Gastrocnemius medialis (tissue), 4 donors: ENCODE measurements around the gene PWWP2B. TPM values are rescaled to one million over a fixed set of nuclear protein-coding genes. Genes with fewer than 3 reads are reported as not detected.

Source experiments
- ATAC-seq, 2 donors: fragments of 150-250 bp; one replicate each; pipeline ENCODE4 v1.9.1; 2016
- DNase-seq, 2 donors: peaks; one replicate each; pipeline ENCODE4 v3.0.0-alpha.2; 2019
- H3K27ac ChIP-seq, 4 donors: fragments of 200-600 bp; sonication (generic); 1 replicate in 1 of 4; 2 replicates in 3 of 4; pipeline ENCODE4 v1.5.1; 2016 to 2018; ENCODE audit warnings: mild to moderate bottlenecking in 2 of 4, moderate library complexity in 1 of 4
- H3K27me3 ChIP-seq, 3 donors: fragments of 200-600 bp; sonication (generic) in 2 of 3; 1 replicate in 1 of 3; 2 replicates in 2 of 3; pipeline versions ENCODE4 v1.5.1 to v1.6.0; 2016 to 2019; ENCODE audit warnings: mild to moderate bottlenecking in 1 of 3, moderate library complexity in 1 of 3
- H3K36me3 ChIP-seq, 2 donors: fragments of 200-600 bp; sonication (generic) in 1 of 2; one replicate each; pipeline ENCODE4 v1.5.1; 2017 to 2018
- H3K4me1 ChIP-seq, 2 donors: fragments of 200-600 bp; sonication (generic) in 1 of 2; one replicate each; pipeline ENCODE4 v1.5.1; 2016 to 2017; ENCODE audit warnings: mild to moderate bottlenecking in 2 of 2
- H3K4me3 ChIP-seq, 4 donors: fragments of 200-600 bp; sonication (generic) in 3 of 4; 1 replicate in 1 of 4; 2 replicates in 3 of 4; pipeline ENCODE4 v1.5.1; 2016 to 2019; ENCODE audit warnings: mild to moderate bottlenecking in 2 of 4
- H3K9me3 ChIP-seq, 3 donors: fragments of 200-600 bp; sonication (generic) in 2 of 3; 1 replicate in 1 of 3; 2 replicates in 2 of 3; pipeline ENCODE4 v1.5.1; 2016 to 2019
- CTCF ChIP-seq, 5 experiments: fragments of 450-650 bp in 3 of 5; fragments of 200-600 bp in 2 of 5; sonication (generic) in 2 of 5; IDR thresholded peaks in 4 of 5; conservative IDR thresholded peaks in 1 of 5; 1 replicate in 4 of 5; 2 replicates in 1 of 5; pipeline ENCODE4 v1.5.1; 2016 to 2019; ENCODE audit warnings: antibody characterized with exemption in 5 of 5, mild to moderate bottlenecking in 3 of 5, moderate library complexity in 3 of 5
- POLR2A ChIP-seq, 2 donors: fragments of 450-650 bp; IDR thresholded peaks; one replicate each; pipeline ENCODE4 v1.6.1; 2017; ENCODE audit warnings: antibody characterized with exemption in 2 of 2, mild to moderate bottlenecking in 2 of 2, moderate library complexity in 2 of 2
- in situ Hi-C, 4 donors: fragments of 200-750 bp; cut with MboI; loops; one replicate each; pipeline versions ENCODE4 v1.15.0 to v1.8.0; 2017; ENCODE audit warnings: low sequenced_read_pairs in 4 of 4
- intact Hi-C: fragments of 100-400 bp; cut with DNase I; formaldehyde crosslinking; loops from one replicate; pipeline ENCODE4 v1.15.1; 2023; ENCODE audit warnings: low total_unique reads
- total RNA-seq, 4 donors: library from RNA; depleted of rRNA; stranded (reverse); fragments of >200 nt; gene quantifications; one replicate each; pipeline versions ENCODE4 v1.1.0 to v1.2.3, GENCODE V29; 2016

Gene PWWP2B
- total RNA-seq, 4 donors from 2014 or later, result 22.7 to 30.9 (median 24.4) TPM

GRCh38 chr10:132402781-132403241 is 5.8 kb downstream of the PWWP2B start:
- no peaks in the 10 kb centered on the region for H3K27me3 ChIP-seq
- H3K36me3 ChIP-seq, result peaks cover 0 to 15% of the 10 kb centered on the region in 2 donors
- peaks cover 11 to 30% of the 10 kb centered on the region in 2 donors for H3K4me1 ChIP-seq
- in situ Hi-C loops, result no loop called here
- H3K4me3 ChIP-seq, result no peak overlapping the region
- no peak for ATAC-seq
- intact Hi-C loops, result no loop called here
- H3K27ac ChIP-seq, result no peak overlapping the region
- TF ChIP-seq CTCF (IDR thresholded peaks at IDR 0.05 in 4 of 5, conservative IDR thresholded peaks at IDR 0.05 in 1 of 5) (no peak), POLR2A (IDR thresholded peaks at IDR 0.05) (no peak)
- no peaks in the 10 kb centered on the region for H3K9me3 ChIP-seq
- no peak for DNase-seq

GRCh38 chr10:132403511-132404168 is 6.6 kb downstream of the PWWP2B start:
- in situ Hi-C loops (no loop called here), intact Hi-C loops (no loop called here)
- Histone ChIP-seq H3K27me3 (no peaks in the 10 kb centered on the region), H3K4me3 (no peak overlapping the region), H3K4me1 (peaks cover 5 to 21% of the 10 kb centered on the region in 2 donors), H3K9me3 (no peaks in the 10 kb centered on the region), H3K27ac (no peak overlapping the region), H3K36me3 (peaks cover 0 to 15% of the 10 kb centered on the region in 2 donors)
- ATAC-seq (no peak), DNase-seq (no peak)
- TF ChIP-seq POLR2A (IDR thresholded peaks at IDR 0.05) (no peak), CTCF (IDR thresholded peaks at IDR 0.05 in 4 of 5, conservative IDR thresholded peaks at IDR 0.05 in 1 of 5) (no peak)

GRCh38 chr10:132404169-132404880 is 7.3 kb downstream of the PWWP2B start:
- peaks cover 0 to 19% of the 10 kb centered on the region in 2 donors for H3K4me1 ChIP-seq
- intact Hi-C loops, result no loop called here

GRCh38 chr10:132404911-132405462 is 8.0 kb downstream of the PWWP2B start:
- H3K4me3 ChIP-seq, result no peak overlapping the region
- peaks cover 0 to 15% of the 10 kb centered on the region in 2 donors for H3K36me3 ChIP-seq
- peaks cover 0 to 18% of the 10 kb centered on the region in 2 donors for H3K4me1 ChIP-seq
- intact Hi-C loops (no loop called here), in situ Hi-C loops (no loop called here)
- H3K27ac ChIP-seq, result no peak overlapping the region
- ATAC-seq, result no peak
- H3K27me3 ChIP-seq, result no peaks in the 10 kb centered on the region
- DNase-seq, result no peak
- H3K9me3 ChIP-seq, result no peaks in the 10 kb centered on the region
- no peak for TF ChIP-seq POLR2A (IDR thresholded peaks at IDR 0.05)

More at GRCh38 chr10:132404169-132404880, 7.3 kb downstream of the PWWP2B start:
- no peak overlapping the region for H3K4me3 ChIP-seq
- peaks cover 0 to 15% of the 10 kb centered on the region in 2 donors for H3K36me3 ChIP-seq
- ATAC-seq, result no peak
- no peaks in the 10 kb centered on the region for H3K9me3 ChIP-seq
- H3K27ac ChIP-seq, result no peak overlapping the region
- DNase-seq, result no peak
- H3K27me3 ChIP-seq, result no peaks in the 10 kb centered on the region
- in situ Hi-C loops, result no loop called here
- TF ChIP-seq POLR2A (IDR thresholded peaks at IDR 0.05), result no peak
- no peak for TF ChIP-seq CTCF (IDR thresholded peaks at IDR 0.05 in 4 of 5, conservative IDR thresholded peaks at IDR 0.05 in 1 of 5)

- no peak for ATAC-seq
- in situ Hi-C loops (no loop called here), intact Hi-C loops (no loop called here)
- no peak for DNase-seq
- Histone ChIP-seq H3K4me1 (peaks cover 0 to 17% of the 10 kb centered on the region in 2 donors), H3K9me3 (no peaks in the 10 kb centered on the region), H3K27me3 (no peaks in the 10 kb centered on the region), H3K4me3 (no peak overlapping the region), H3K36me3 (peaks cover 0 to 15% of the 10 kb centered on the region in 2 donors), H3K27ac (no peak overlapping the region)
- TF ChIP-seq CTCF (IDR thresholded peaks at IDR 0.05 in 4 of 5, conservative IDR thresholded peaks at IDR 0.05 in 1 of 5), result no peak
- TF ChIP-seq POLR2A (IDR thresholded peaks at IDR 0.05), result no peak
Measured at GRCh38 chr10:132405463-132405991, 8.5 kb downstream of the PWWP2B start.
